ENCODE data around the gene HSPA9.

The HSPA9 gene

GRCh38 chr5:138579517-138579863 lies 4.3 kb upstream of the HSPA9 start:
- Mint-ChIP-seq H3K4me1 (ENCODE audit: low read depth) (peaks cover 8% of the 10 kb centered on the region), H3K27ac (no peak overlapping the region), H3K27me3 (no peaks in the 10 kb centered on the region), H3K9me3 (ENCODE audit: low read depth) (no peaks in the 10 kb centered on the region), H3K4me3 (no peak overlapping the region), H3K36me3 (peaks cover 4% of the 10 kb centered on the region)

DNA sequence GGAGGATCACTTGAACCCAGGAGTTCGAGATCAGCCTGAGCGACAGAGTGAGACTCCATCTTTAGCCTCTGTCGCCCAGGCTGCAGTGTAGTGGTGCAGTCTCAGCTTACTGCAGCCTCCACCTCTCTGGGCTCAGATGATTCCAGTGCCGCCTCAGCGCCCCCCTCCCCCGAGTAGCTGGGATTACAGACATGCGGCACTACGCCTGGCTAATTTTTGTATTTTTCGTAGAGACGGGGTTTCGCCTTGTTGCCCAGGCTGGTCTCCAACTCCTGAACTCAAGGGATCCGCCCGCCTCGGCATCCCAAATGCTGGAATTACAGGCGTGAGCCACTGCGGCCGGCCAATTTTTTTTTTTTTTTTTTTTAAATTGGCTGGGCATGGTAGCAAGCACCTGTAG lies 2.3 kb upstream of the HSPA9 start:
- H3K36me3 Mint-ChIP-seq = peaks cover 15% of the 10 kb centered on the region
- H3K27ac Mint-ChIP-seq = no peak overlapping the region
- H3K27me3 Mint-ChIP-seq = no peaks in the 10 kb centered on the region
- no peaks in the 10 kb centered on the region for H3K9me3 Mint-ChIP-seq (ENCODE audit: low read depth)
- peaks cover 19% of the 10 kb centered on the region for H3K4me1 Mint-ChIP-seq (ENCODE audit: low read depth)
- no peak overlapping the region for H3K4me3 Mint-ChIP-seq

- Mint-ChIP-seq H3K27ac (peak overlapping the region; percentile 100), H3K27me3 (no peaks in the 10 kb centered on the region), H3K36me3 (peaks cover 20% of the 10 kb centered on the region), H3K4me1 (ENCODE audit: low read depth) (peaks cover 39% of the 10 kb centered on the region), H3K9me3 (ENCODE audit: low read depth) (no peaks in the 10 kb centered on the region), H3K4me3 (peak overlapping the region; percentile 96)
These were observed 432 bp downstream of the HSPA9 start for GRCh38 chr5:138574744-138575193.

GRCh38 chr5:138573949-138574670 lies 1.1 kb downstream of the HSPA9 start:
- peak overlapping the region; percentile 96 for H3K4me3 Mint-ChIP-seq
- H3K36me3 Mint-ChIP-seq = peaks cover 20% of the 10 kb centered on the region
- H3K4me1 Mint-ChIP-seq (ENCODE audit: low read depth) = peaks cover 44% of the 10 kb centered on the region
- no peaks in the 10 kb centered on the region for H3K9me3 Mint-ChIP-seq (ENCODE audit: low read depth)
- H3K27ac Mint-ChIP-seq = peak overlapping the region; percentile 100
- no peaks in the 10 kb centered on the region for H3K27me3 Mint-ChIP-seq

DNA sequence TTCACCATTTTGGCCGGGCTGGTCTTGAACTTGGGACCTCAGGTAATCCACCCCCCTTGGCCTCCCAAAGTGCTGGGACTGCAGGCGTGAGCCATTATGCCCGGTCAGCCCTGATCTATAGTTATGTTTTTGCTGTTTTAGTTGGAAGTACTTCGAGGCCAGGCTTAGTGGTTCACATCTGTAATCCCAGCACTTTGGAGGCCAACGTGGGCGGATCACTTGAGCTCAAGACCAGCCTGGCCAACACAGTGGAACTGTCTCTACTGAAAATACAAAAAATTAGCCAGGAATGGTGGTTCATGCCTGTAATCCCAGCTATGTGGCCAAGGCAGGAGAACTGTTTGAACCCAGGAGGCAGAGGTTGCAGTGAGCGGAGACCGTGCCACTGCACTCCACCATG lies 2.0 kb downstream of the HSPA9 start:
- Mint-ChIP-seq H3K27me3 (no peaks in the 10 kb centered on the region), H3K9me3 (ENCODE audit: low read depth) (no peaks in the 10 kb centered on the region), H3K27ac (peak overlapping the region; percentile 100), H3K4me3 (peak overlapping the region; percentile 96), H3K4me1 (ENCODE audit: low read depth) (peaks cover 51% of the 10 kb centered on the region), H3K36me3 (peaks cover 27% of the 10 kb centered on the region)

- Mint-ChIP-seq H3K4me1 (ENCODE audit: low read depth) (peaks cover 63% of the 10 kb centered on the region), H3K27me3 (no peaks in the 10 kb centered on the region), H3K9me3 (ENCODE audit: low read depth) (no peaks in the 10 kb centered on the region), H3K36me3 (peaks cover 31% of the 10 kb centered on the region), H3K4me3 (peak overlapping the region; percentile 32), H3K27ac (peak overlapping the region; percentile 46)
These were observed 4.3 kb downstream of the HSPA9 start for GRCh38 chr5:138570871-138571270.

- Mint-ChIP-seq H3K36me3 (peaks cover 30% of the 10 kb centered on the region), H3K9me3 (ENCODE audit: low read depth) (no peaks in the 10 kb centered on the region), H3K4me1 (ENCODE audit: low read depth) (peaks cover 68% of the 10 kb centered on the region), H3K4me3 (peak overlapping the region; percentile 70), H3K27ac (peak overlapping the region; percentile 75), H3K27me3 (no peaks in the 10 kb centered on the region)
These were observed 5.4 kb downstream of the HSPA9 start for GRCh38 chr5:138569782-138570181.

DNA sequence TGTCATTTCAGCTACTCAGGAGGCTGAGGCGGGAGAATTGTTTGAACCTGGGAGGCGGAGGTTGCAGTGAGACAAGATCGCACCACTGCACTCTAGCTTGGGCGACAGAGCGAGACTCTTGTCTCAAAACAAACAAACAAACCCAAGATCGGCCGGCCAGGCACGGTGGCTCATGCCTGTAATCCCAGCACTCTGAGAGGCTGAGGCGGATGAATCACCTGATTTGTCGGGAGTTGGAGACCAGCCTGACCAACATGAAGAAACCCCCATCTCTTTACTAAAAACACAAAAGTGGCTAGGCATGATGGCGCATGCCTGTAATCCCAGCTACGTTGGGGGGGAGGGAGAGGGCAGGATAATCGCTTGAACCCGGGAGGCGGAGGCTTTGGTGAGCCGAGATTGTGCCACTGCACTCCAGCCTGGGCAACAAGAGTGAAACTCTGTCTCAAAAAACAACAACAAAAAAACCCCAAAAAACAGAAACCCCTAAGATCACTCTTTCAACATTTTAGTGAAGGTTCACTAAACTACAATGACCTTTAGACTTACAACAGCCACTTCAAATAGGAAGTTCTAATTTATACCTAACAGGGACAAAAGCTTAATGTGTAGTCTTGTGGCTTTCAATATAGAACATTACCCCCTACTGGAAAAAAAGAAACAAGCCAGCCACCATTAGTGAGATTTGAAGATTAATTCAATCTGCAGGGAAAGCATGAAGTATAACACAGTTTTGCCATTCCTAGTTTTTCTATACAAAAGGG lies 7.0 kb downstream of the HSPA9 start:
- peak overlapping the region; percentile 28 for H3K27ac Mint-ChIP-seq
- H3K27me3 Mint-ChIP-seq = no peaks in the 10 kb centered on the region
- H3K9me3 Mint-ChIP-seq (ENCODE audit: low read depth) = no peaks in the 10 kb centered on the region
- H3K4me1 Mint-ChIP-seq (ENCODE audit: low read depth) = peaks cover 70% of the 10 kb centered on the region
- peaks cover 18% of the 10 kb centered on the region for H3K36me3 Mint-ChIP-seq
- peak overlapping the region; percentile 31 for H3K4me3 Mint-ChIP-seq

DNA sequence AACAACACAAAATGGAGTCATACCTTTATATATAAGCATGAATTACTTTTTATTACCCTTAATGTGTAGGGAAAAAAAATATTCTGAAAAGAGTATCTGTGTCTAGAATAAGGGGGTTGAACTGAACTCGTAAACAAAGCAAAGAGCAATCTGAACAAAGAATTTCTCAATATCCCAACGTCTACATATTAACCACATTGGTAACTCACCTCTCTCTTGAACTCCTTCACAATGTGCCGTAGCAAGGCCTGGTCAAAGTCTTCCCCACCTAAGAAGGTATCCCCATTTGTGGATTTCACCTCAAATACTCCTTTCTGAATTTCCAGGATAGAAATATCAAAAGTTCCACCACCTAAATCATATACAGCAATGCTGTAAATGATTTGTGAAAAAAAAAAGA lies 8.4 kb downstream of the HSPA9 start:
- Mint-ChIP-seq H3K4me3 (peak overlapping the region; percentile 30), H3K9me3 (ENCODE audit: low read depth) (no peaks in the 10 kb centered on the region), H3K36me3 (peaks cover 13% of the 10 kb centered on the region), H3K27me3 (no peaks in the 10 kb centered on the region), H3K4me1 (ENCODE audit: low read depth) (peaks cover 66% of the 10 kb centered on the region), H3K27ac (peak overlapping the region; percentile 47)

GRCh38 chr5:138565100-138565821 lies 9.9 kb downstream of the HSPA9 start:
- Mint-ChIP-seq H3K9me3 (ENCODE audit: low read depth) (no peaks in the 10 kb centered on the region), H3K27ac (peak overlapping the region; percentile 74), H3K4me3 (peak overlapping the region; percentile 61), H3K36me3 (peaks cover 17% of the 10 kb centered on the region), H3K27me3 (no peaks in the 10 kb centered on the region), H3K4me1 (ENCODE audit: low read depth) (peaks cover 63% of the 10 kb centered on the region)

GRCh38 chr5:138564242-138564641 lies 11.0 kb downstream of the HSPA9 start:
- H3K4me1 Mint-ChIP-seq (ENCODE audit: low read depth) = peaks cover 58% of the 10 kb centered on the region
- H3K4me3 Mint-ChIP-seq = no peak overlapping the region
- peaks cover 15% of the 10 kb centered on the region for H3K36me3 Mint-ChIP-seq
- H3K9me3 Mint-ChIP-seq (ENCODE audit: low read depth) = no peaks in the 10 kb centered on the region
- H3K27me3 Mint-ChIP-seq = no peaks in the 10 kb centered on the region
- H3K27ac Mint-ChIP-seq = peak overlapping the region; percentile 22

GRCh38 chr5:138563340-138564118 lies 11.7 kb downstream of the HSPA9 start:
- Mint-ChIP-seq H3K27me3 (no peaks in the 10 kb centered on the region), H3K36me3 (peaks cover 13% of the 10 kb centered on the region), H3K4me3 (peak overlapping the region; percentile 2)

GRCh38 chr5:138560971-138561370 lies 14.2 kb downstream of the HSPA9 start:
- H3K27me3 Mint-ChIP-seq = no peaks in the 10 kb centered on the region
- no peaks in the 10 kb centered on the region for H3K9me3 Mint-ChIP-seq (ENCODE audit: low read depth)
- no peak overlapping the region for H3K27ac Mint-ChIP-seq
- H3K4me1 Mint-ChIP-seq (ENCODE audit: low read depth) = peaks cover 42% of the 10 kb centered on the region
- H3K4me3 Mint-ChIP-seq = no peak overlapping the region
- H3K36me3 Mint-ChIP-seq = peaks cover 10% of the 10 kb centered on the region

More at GRCh38 chr5:138563340-138564118, 11.7 kb downstream of the HSPA9 start:
- no peaks in the 10 kb centered on the region for H3K9me3 Mint-ChIP-seq (ENCODE audit: low read depth)
- H3K4me1 Mint-ChIP-seq (ENCODE audit: low read depth) = peaks cover 58% of the 10 kb centered on the region
- peak overlapping the region; percentile 84 for H3K27ac Mint-ChIP-seq

GRCh38 chr5:138559937-138560336 lies 15.3 kb downstream of the HSPA9 start:
- peaks cover 36% of the 10 kb centered on the region for H3K4me1 Mint-ChIP-seq (ENCODE audit: low read depth)
- no peak overlapping the region for H3K27ac Mint-ChIP-seq
- H3K9me3 Mint-ChIP-seq (ENCODE audit: low read depth) = no peaks in the 10 kb centered on the region
- H3K27me3 Mint-ChIP-seq = no peaks in the 10 kb centered on the region
- no peak overlapping the region for H3K4me3 Mint-ChIP-seq
- H3K36me3 Mint-ChIP-seq = peaks cover 11% of the 10 kb centered on the region

Data from activated naive CD8-positive, alpha-beta T cell (primary cell).